ENCODE results near the gene BCCIP. TPM values are rescaled to one million over a fixed set of nuclear protein-coding genes. Genes with fewer than 3 reads are reported as not detected.

Gene BCCIP
- total RNA-seq, 1 experiment from 2014 or later = 159 TPM

- CTCF ChIA-PET = no interaction called here
- H3K9me3 ChIP-seq (ENCODE audit: control insufficient read depth in 1 of 2, insufficient read depth in 1 of 2, low read depth in 1 of 2, low read length in 2 of 2) = no peaks in the 10 kb centered on the region
- H3K27ac ChIP-seq (ENCODE audit: low read depth, low read length) = no peak overlapping the region
- intact Hi-C loops (cut with micrococcal nuclease) = no loop called here
- POLR2A ChIA-PET = no interaction called here
- no peaks in the 10 kb centered on the region; the same call in 1 of the 2 replicates for H4K20me1 ChIP-seq (ENCODE audit: insufficient read depth)
- H3K27me3 ChIP-seq (ENCODE audit: insufficient read depth, low read length) = no peaks in the 10 kb centered on the region
- no peak overlapping the region for H2AFZ ChIP-seq (ENCODE audit: low read depth, low read length, poor library complexity, severe bottlenecking)
- ATAC-seq (no peak), DNase-seq (ENCODE audit: low read depth, low spot score) (no peak)
- peaks cover 0 to 6% of the 10 kb centered on the region in 2 experiments; a peak in 2 of 4 replicates for H3K36me3 ChIP-seq (ENCODE audit: control insufficient read depth in 1 of 2, insufficient read depth in 2 of 2, low read length in 2 of 2)
- H3K4me1 ChIP-seq (ENCODE audit: control insufficient read depth in 1 of 2, insufficient read depth in 2 of 2, low read length in 2 of 2) = peaks cover 13 to 20% of the 10 kb centered on the region in 2 experiments
- no TSS peak for BruUV-seq (replicated peaks)
- no peak overlapping the region for H3K9ac ChIP-seq (ENCODE audit: low read length)
- RAD21 ChIA-PET (ENCODE audit: low non-redundant PET in 1 of 2, low total read pairs in 2 of 2, uncharacterized antibody in 2 of 2, unreplicated experiment in 2 of 2) = no interaction called here
- no peaks in the 10 kb centered on the region for H3K9me2 ChIP-seq (ENCODE audit: insufficient read depth)
- TF ChIP-seq ZFX (IDR thresholded peaks at IDR 0.05) (no peak), YY1 (IDR thresholded peaks at IDR 0.05; ENCODE audit: extremely low read depth, insufficient replicate concordance, low read depth, low read length) (no peak), REST (IDR thresholded peaks at IDR 0.05; ENCODE audit: low read depth) (no peak), SIN3A (IDR thresholded peaks at IDR 0.05; ENCODE audit: low read depth) (no peak), CEBPB (IDR thresholded peaks at IDR 0.05; ENCODE audit: low read depth) (no peak), JUND (IDR thresholded peaks at IDR 0.05) (no peak), RAD21 (IDR thresholded peaks at IDR 0.05; ENCODE audit: low read depth) (no peak), EZH2 (IDR thresholded peaks at IDR 0.05) (no peak)
- no peak overlapping the region for H3K4me3 ChIP-seq (replicated peaks in 1 of 2; ENCODE audit: low read depth in 1 of 2, low read length in 2 of 2)
- no peak overlapping the region for H3K4me2 ChIP-seq (ENCODE audit: low read length)
- H3K79me2 ChIP-seq (ENCODE audit: insufficient read depth, low read length) = peaks cover 45% of the 10 kb centered on the region
Measured at GRCh38 chr10:125820701-125821100, 2.6 kb upstream of the BCCIP start.

Measured in HCT116 (cell line).